Measurements from ENCODE around the gene TMEM101.
"Not testable (repeated sequence)": the region's sequence is repeated elsewhere in the genome, so short reads cannot be mapped to it uniquely, and the experiment has no call there.

TMEM101 gene

GRCh38 chr17:44053125-44053872 lies 38.5 kb upstream of the TMEM101 start:
- H3K27ac Mint-ChIP-seq, result peak overlapping the region in 2 of 3 experiments; percentile 3 to 27
- H3K9me3 Mint-ChIP-seq, result no peaks in the 10 kb centered on the region
- H3K27me3 Mint-ChIP-seq (ENCODE audit: low read depth), result no peaks in the 10 kb centered on the region
- peaks cover 47% of the 10 kb centered on the region for H3K36me3 Mint-ChIP-seq (ENCODE audit: low read depth)
- no peak overlapping the region for H3K4me3 Mint-ChIP-seq
- TF ChIP-seq CTCF (IDR thresholded peaks at IDR 0.05; ENCODE audit: unreplicated experiment in 3 of 3), result no peak
- H3K4me1 Mint-ChIP-seq, result peaks cover 21% of the 10 kb centered on the region

GRCh38 chr17:44049294-44050060 lies 34.7 kb upstream of the TMEM101 start:
- Mint-ChIP-seq H3K4me1 (peaks cover 24% of the 10 kb centered on the region), H3K4me3 (no peak overlapping the region), H3K27ac (peak overlapping the region in 2 of 3 experiments; percentile 25 to 78), H3K36me3 (ENCODE audit: low read depth) (peaks cover 51% of the 10 kb centered on the region), H3K9me3 (no peaks in the 10 kb centered on the region), H3K27me3 (ENCODE audit: low read depth) (no peaks in the 10 kb centered on the region)
- no peak for TF ChIP-seq CTCF (IDR thresholded peaks at IDR 0.05; ENCODE audit: unreplicated experiment in 3 of 3)

- H3K9me3 Mint-ChIP-seq, result not testable (repeated sequence)
- peaks cover 40% of the 10 kb centered on the region for H3K36me3 Mint-ChIP-seq (ENCODE audit: low read depth)
Measured at GRCh38 chr17:44046893-44047292, 32.1 kb upstream of the TMEM101 start.

GRCh38 chr17:44045486-44045885 lies 30.7 kb upstream of the TMEM101 start:
- Mint-ChIP-seq H3K36me3 (ENCODE audit: low read depth) (peaks cover 39% of the 10 kb centered on the region), H3K4me1 (peaks cover 34% of the 10 kb centered on the region), H3K27ac (no peak overlapping the region), H3K4me3 (no peak overlapping the region), H3K9me3 (no peaks in the 10 kb centered on the region), H3K27me3 (ENCODE audit: low read depth) (no peaks in the 10 kb centered on the region)
- no peak for TF ChIP-seq CTCF (IDR thresholded peaks at IDR 0.05; ENCODE audit: unreplicated experiment in 3 of 3)

More at GRCh38 chr17:44046893-44047292, 32.1 kb upstream of the TMEM101 start:
- H3K4me1 Mint-ChIP-seq, result peaks cover 25% of the 10 kb centered on the region
- H3K27me3 Mint-ChIP-seq (ENCODE audit: low read depth); H3K4me3 Mint-ChIP-seq; H3K27ac Mint-ChIP-seq: not testable (repeated sequence)

GRCh38 chr17:44044071-44044470 lies 29.3 kb upstream of the TMEM101 start:
- Mint-ChIP-seq H3K27ac (peak overlapping the region; percentile 0 to 48 (median 35)), H3K4me3 (no peak overlapping the region), H3K36me3 (ENCODE audit: low read depth) (peaks cover 42% of the 10 kb centered on the region), H3K27me3 (ENCODE audit: low read depth) (no peaks in the 10 kb centered on the region), H3K4me1 (peaks cover 39% of the 10 kb centered on the region), H3K9me3 (no peaks in the 10 kb centered on the region)
- TF ChIP-seq CTCF (IDR thresholded peaks at IDR 0.05; ENCODE audit: unreplicated experiment in 3 of 3), result no peak

- Mint-ChIP-seq H3K36me3 (ENCODE audit: low read depth) (peaks cover 41% of the 10 kb centered on the region), H3K4me3 (no peak overlapping the region), H3K4me1 (peaks cover 44% of the 10 kb centered on the region), H3K9me3 (no peaks in the 10 kb centered on the region), H3K27me3 (ENCODE audit: low read depth) (no peaks in the 10 kb centered on the region), H3K27ac (peak overlapping the region; percentile 35 to 53 (median 40))
- no peak for TF ChIP-seq CTCF (IDR thresholded peaks at IDR 0.05; ENCODE audit: unreplicated experiment in 3 of 3)
Measured at GRCh38 chr17:44043272-44043696, 28.5 kb upstream of the TMEM101 start.

Data from nephron (organoid).